HG03108 (cell line): ENCODE results near the gene P2RY1.
"Not testable (repeated sequence)": the region's sequence is repeated elsewhere in the genome, so short reads cannot be mapped to it uniquely, and the experiment has no call there.

Experiments
- ATAC-seq: cut with Tn5 transposase; IDR thresholded peaks from one replicate; pipeline ENCODE4 v1.9.1; 2021; ENCODE audit warnings: moderate library complexity; ENCODE audit not compliant: unreplicated experiment

P2RY1 gene

DNA sequence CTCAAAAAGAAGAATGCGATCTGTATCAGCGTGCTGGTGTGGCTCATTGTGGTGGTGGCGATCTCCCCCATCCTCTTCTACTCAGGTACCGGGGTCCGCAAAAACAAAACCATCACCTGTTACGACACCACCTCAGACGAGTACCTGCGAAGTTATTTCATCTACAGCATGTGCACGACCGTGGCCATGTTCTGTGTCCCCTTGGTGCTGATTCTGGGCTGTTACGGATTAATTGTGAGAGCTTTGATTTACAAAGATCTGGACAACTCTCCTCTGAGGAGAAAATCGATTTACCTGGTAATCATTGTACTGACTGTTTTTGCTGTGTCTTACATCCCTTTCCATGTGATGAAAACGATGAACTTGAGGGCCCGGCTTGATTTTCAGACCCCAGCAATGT, 1.3 kb downstream of the P2RY1 start:
- no peak for ATAC-seq

- no peak for ATAC-seq
These were observed 4.6 kb downstream of the P2RY1 start for GRCh38 chr3:152839511-152839910.

- ATAC-seq = no peak
These were observed 6.2 kb downstream of the P2RY1 start for GRCh38 chr3:152841131-152841530.

- ATAC-seq = no peak
These were observed 7.5 kb downstream of the P2RY1 start for GRCh38 chr3:152842413-152842812.

GRCh38 chr3:152843955-152844354, 9.0 kb downstream of the P2RY1 start:
- ATAC-seq = no peak

GRCh38 chr3:152846572-152847202, 11.8 kb downstream of the P2RY1 start:
- not testable (repeated sequence) for ATAC-seq

GRCh38 chr3:152847599-152847998, 12.7 kb downstream of the P2RY1 start:
- not testable (repeated sequence) for ATAC-seq

- ATAC-seq = no peak
These were observed 15.2 kb downstream of the P2RY1 start for GRCh38 chr3:152849996-152850578.

GRCh38 chr3:152853196-152853595, 18.3 kb downstream of the P2RY1 start:
- ATAC-seq = no peak

DNA sequence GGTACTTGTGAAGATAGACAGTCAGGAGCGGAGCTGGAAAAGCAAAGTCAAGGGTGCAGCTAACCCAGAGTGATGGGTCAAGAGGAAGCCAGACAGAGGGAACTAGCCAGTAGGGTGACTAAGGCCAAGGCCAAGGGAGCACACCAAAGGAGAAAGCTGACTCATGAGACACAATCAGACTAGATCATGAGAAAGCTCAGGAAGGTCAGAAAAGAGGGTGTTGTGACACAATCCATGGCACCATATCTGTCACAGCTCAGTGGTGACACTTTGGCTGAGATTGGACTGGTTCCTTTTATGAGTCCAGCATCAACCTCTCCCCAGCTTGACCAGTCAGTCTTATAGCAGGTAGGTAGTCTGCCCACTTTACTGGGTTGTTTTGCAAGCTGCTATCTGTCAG, 22.2 kb downstream of the P2RY1 start:
- no peak for ATAC-seq

GRCh38 chr3:152858170-152858800, 23.4 kb downstream of the P2RY1 start:
- ATAC-seq = no peak

GRCh38 chr3:152860736-152861135, 25.8 kb downstream of the P2RY1 start:
- ATAC-seq = no peak

- ATAC-seq = no peak
These were observed 30.8 kb downstream of the P2RY1 start for GRCh38 chr3:152865668-152866245.

DNA sequence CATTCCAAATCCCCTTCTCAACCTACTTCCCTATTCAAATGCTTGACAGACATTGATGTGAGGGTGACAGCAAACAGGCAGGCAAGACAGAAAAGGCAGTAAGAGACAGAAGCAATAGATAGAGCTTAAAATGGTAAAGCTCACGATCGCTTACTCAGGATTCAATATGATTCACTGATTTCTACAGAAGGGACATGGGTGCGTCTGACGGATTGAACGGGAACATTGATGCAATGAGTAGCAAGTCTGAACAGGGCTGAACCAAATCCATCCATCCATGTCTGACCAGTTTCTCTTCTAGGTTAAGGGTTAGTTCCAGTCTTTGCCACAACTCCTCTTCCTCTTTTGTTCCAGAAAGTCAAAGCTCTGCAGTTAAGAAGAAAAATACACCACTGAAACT, 35.1 kb downstream of the P2RY1 start:
- ATAC-seq = no peak

- not testable (repeated sequence) for ATAC-seq
These were observed 38.4 kb downstream of the P2RY1 start for GRCh38 chr3:152873314-152873713.

DNA sequence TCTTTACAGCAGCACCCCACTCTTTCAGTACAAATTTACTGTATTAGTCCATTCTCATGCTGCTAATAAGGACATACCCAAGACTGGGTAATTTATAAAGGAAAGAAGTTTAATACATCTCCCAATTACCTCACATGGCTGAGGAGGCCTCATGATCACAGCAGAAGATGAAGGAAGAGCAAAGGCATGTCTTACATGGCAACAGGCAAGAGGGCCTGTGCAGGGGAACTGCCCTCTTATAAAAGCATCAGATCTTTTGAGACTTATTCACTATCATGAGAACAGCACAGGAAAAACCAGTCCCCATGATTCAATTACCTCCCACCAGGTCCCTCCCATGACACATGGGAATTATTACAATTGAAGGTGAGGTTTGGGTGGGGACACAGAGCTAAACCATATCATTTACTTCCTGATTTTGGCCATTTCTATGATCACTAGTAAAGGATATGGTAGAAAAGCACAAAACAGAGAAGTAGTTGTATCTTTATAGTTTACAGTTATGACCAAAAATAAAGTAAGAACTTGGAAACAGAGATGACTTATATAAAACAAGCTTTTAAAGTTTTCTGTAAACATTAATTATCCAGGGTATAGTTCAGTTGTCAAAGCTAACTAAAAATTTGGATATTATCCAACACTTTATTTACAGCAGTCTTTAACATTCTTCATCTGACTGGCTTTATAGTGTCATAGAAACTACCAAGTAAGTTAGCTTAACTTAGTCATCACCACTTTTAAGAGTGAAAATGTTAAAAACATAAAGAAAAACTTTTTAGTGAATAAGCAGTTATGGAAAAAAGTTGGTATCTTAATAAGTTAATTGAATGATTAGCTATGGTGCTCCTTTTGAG, 40.2 kb downstream of the P2RY1 start:
- ATAC-seq = no peak

- no peak for ATAC-seq
These were observed 44.3 kb downstream of the P2RY1 start for GRCh38 chr3:152879130-152879789.

DNA sequence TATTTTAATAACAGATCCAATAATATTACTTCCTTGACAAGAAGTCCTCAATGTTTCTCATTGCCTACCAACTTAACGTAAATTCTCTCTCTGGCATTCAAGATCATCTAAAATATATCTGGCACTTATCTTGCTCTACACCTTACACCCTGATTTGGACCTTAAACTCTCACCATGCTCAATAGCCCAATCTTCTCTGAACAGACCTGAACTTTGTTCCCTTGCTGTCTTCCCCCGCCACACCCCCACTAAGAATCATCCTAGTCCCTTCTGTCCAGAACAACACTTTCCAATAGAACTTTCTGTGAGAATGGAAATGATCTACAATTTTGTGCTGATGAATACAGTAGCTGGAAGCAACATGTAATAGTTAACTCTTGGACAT, 44.9 kb downstream of the P2RY1 start:
- ATAC-seq = no peak

- ATAC-seq = no peak
These were observed 50.1 kb downstream of the P2RY1 start for GRCh38 chr3:152885076-152885475.
